ENCODE results near the gene TESMIN. TPM values are rescaled to one million over a fixed set of nuclear protein-coding genes. Genes with fewer than 3 reads are reported as not detected.

Gene TESMIN
- total RNA-seq, 1 experiment from 2014 or later = 9.7 TPM

- no peak overlapping the region for H3K27ac Mint-ChIP-seq (ENCODE audit: unreplicated experiment)
- no peak for TF ChIP-seq CTCF (IDR thresholded peaks at IDR 0.05; ENCODE audit: unreplicated experiment)
- H3K9me3 Mint-ChIP-seq (ENCODE audit: low read depth, unreplicated experiment) = no peaks in the 10 kb centered on the region
- H3K36me3 Mint-ChIP-seq (ENCODE audit: insufficient read depth, unreplicated experiment) = peaks cover 25% of the 10 kb centered on the region
- intact Hi-C loops (cut with micrococcal nuclease; ENCODE audit: unreplicated experiment) = no loop called here
- H3K4me1 Mint-ChIP-seq (ENCODE audit: low read depth, unreplicated experiment) = peaks cover 18% of the 10 kb centered on the region
- no peaks in the 10 kb centered on the region for H3K27me3 Mint-ChIP-seq (ENCODE audit: unreplicated experiment)
- H3K4me3 Mint-ChIP-seq (ENCODE audit: low read depth, unreplicated experiment) = no peak overlapping the region
- CTCF ChIA-PET = no interaction called here
- BruUV-seq (replicated peaks) = no TSS peak
- no peak for DNase-seq
These were observed 22.3 kb upstream of the TESMIN start for GRCh38 chr11:68773521-68774193.

GRCh38 chr11:68772936-68773335 is 21.6 kb upstream of the TESMIN start:
- Mint-ChIP-seq H3K36me3 (ENCODE audit: insufficient read depth, unreplicated experiment) (peaks cover 25% of the 10 kb centered on the region), H3K4me3 (ENCODE audit: low read depth, unreplicated experiment) (no peak overlapping the region), H3K27me3 (ENCODE audit: unreplicated experiment) (no peaks in the 10 kb centered on the region), H3K27ac (ENCODE audit: unreplicated experiment) (no peak overlapping the region), H3K9me3 (ENCODE audit: low read depth, unreplicated experiment) (no peaks in the 10 kb centered on the region), H3K4me1 (ENCODE audit: low read depth, unreplicated experiment) (peaks cover 18% of the 10 kb centered on the region)
- no peak for DNase-seq
- no peak for TF ChIP-seq CTCF (IDR thresholded peaks at IDR 0.05; ENCODE audit: unreplicated experiment)
- intact Hi-C loops (cut with micrococcal nuclease; ENCODE audit: unreplicated experiment) = no loop called here
- no TSS peak for BruUV-seq (replicated peaks)
- CTCF ChIA-PET = no interaction called here

GRCh38 chr11:68770781-68771180 is 19.5 kb upstream of the TESMIN start:
- peaks cover 5% of the 10 kb centered on the region for H3K4me1 Mint-ChIP-seq (ENCODE audit: low read depth, unreplicated experiment)
- no peaks in the 10 kb centered on the region for H3K27me3 Mint-ChIP-seq (ENCODE audit: unreplicated experiment)
- CTCF ChIA-PET = interaction anchor here (0.5 to 1.0 kb wide), 2 partner anchors 26 to 44 kb away, joined by 3 read pairs; no protein-coding TSS in a partner anchor
- intact Hi-C loops (cut with micrococcal nuclease; ENCODE audit: unreplicated experiment) = no loop called here
- BruUV-seq (replicated peaks) = no TSS peak
- H3K4me3 Mint-ChIP-seq (ENCODE audit: low read depth, unreplicated experiment) = no peak overlapping the region
- H3K36me3 Mint-ChIP-seq (ENCODE audit: insufficient read depth, unreplicated experiment) = peaks cover 16% of the 10 kb centered on the region
- no peaks in the 10 kb centered on the region for H3K9me3 Mint-ChIP-seq (ENCODE audit: low read depth, unreplicated experiment)
- no peak for DNase-seq
- no peak overlapping the region for H3K27ac Mint-ChIP-seq (ENCODE audit: unreplicated experiment)
- TF ChIP-seq CTCF (IDR thresholded peaks at IDR 0.05; ENCODE audit: unreplicated experiment) = no peak

- DNase-seq = no peak
- H3K27ac Mint-ChIP-seq (ENCODE audit: unreplicated experiment) = no peak overlapping the region
- no peaks in the 10 kb centered on the region for H3K9me3 Mint-ChIP-seq (ENCODE audit: low read depth, unreplicated experiment)
- no peaks in the 10 kb centered on the region for H3K4me1 Mint-ChIP-seq (ENCODE audit: low read depth, unreplicated experiment)
- TF ChIP-seq CTCF (IDR thresholded peaks at IDR 0.05; ENCODE audit: unreplicated experiment) = no peak
- no TSS peak for BruUV-seq (replicated peaks)
- intact Hi-C loops (cut with micrococcal nuclease; ENCODE audit: unreplicated experiment) = no loop called here
- CTCF ChIA-PET = no interaction called here
- H3K36me3 Mint-ChIP-seq (ENCODE audit: insufficient read depth, unreplicated experiment) = peaks cover 12% of the 10 kb centered on the region
- H3K27me3 Mint-ChIP-seq (ENCODE audit: unreplicated experiment) = no peaks in the 10 kb centered on the region
- H3K4me3 Mint-ChIP-seq (ENCODE audit: low read depth, unreplicated experiment) = no peak overlapping the region
These were observed 16.4 kb upstream of the TESMIN start for GRCh38 chr11:68767672-68768071.
